ENCODE data around the gene ACAP1. TPM values are rescaled to one million over a fixed set of nuclear protein-coding genes. Genes with fewer than 3 reads are reported as not detected.

ACAP1 gene
- total and polyA plus RNA-seq, 9 of the 15 experiments (the other 6 are each of a cell fraction or from before 2014, with no cell fraction given) = 0.15 to 8.5 (median 2.4) TPM

DNA sequence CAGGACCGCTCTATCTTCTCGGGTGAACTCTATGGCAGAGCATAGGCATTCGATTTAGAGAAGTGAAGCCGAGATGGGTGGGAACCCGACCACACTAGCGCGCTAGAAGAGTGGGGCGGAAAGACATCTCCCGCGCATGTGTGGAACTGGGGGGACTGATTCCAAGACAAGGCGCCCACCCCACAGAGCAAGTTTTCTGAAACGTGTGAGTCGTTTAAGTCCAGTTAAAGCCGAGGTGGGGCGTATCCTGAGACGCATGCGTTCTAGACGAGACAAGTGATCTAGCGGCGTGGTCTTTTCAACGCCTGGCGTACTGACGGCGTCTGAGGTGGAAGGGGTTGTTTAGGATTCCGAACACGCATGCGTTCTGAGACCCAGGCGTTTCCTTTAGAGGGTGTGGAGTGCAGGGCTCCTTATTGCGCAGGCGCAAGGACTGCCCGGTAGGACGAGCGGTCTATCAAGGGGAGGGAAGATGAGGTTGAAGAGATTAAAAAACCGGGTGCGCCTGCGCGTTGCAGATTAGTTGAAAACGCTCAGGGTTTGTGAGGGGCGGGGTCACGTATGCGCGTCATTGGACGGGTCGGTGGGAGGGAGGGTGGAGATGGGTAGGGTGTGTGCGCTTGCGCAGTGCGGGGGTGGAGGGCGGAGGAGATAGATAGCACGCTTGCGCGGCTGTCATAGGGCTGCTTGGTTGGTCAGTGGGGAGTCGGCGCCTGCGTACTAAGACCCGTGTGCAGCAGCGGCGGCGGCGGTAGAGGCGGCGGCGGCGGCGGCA is 29.2 kb upstream of the ACAP1 start, which contains the start of gene EIF5A (continued):
- TF ChIP-seq HLTF (IDR thresholded peaks at IDR 0.05) (no peak), USF2 (CRISPR knock-in tag; IDR thresholded peaks at IDR 0.05) (no peak), MLX (CRISPR knock-in tag; conservative IDR thresholded peaks at IDR 0.05) (no peak), PKNOX1 (IDR thresholded peaks at IDR 0.05) (peak; percentile 88), BACH1 (tag; IDR thresholded peaks at IDR 0.05) (no peak), ATF2 (CRISPR knock-in tag; IDR thresholded peaks at IDR 0.05) (no peak), NFIC (IDR thresholded peaks at IDR 0.05) (no peak), HIVEP1 (CRISPR knock-in tag; IDR thresholded peaks at IDR 0.05) (no peak), POLR2AphosphoS5 (IDR thresholded peaks at IDR 0.05; ENCODE audit: control insufficient read depth, insufficient read depth, low read depth, low read length) (peak; percentile 38; the same call in 1 of the 2 replicates), ZNF12 (CRISPR knock-in tag; IDR thresholded peaks at IDR 0.05) (no peak), JUNB (CRISPR knock-in tag; conservative IDR thresholded peaks at IDR 0.05) (no peak), EP300 (IDR thresholded peaks at IDR 0.05; ENCODE audit: low read length) (no peak), MIER1 (IDR thresholded peaks at IDR 0.05; ENCODE audit: low read depth) (no peak), HNRNPL (IDR thresholded peaks at IDR 0.05; ENCODE audit: low read depth, low read length) (no peak), ZFP30 (CRISPR knock-in tag; IDR thresholded peaks at IDR 0.05; ENCODE audit: borderline replicate concordance) (no peak), GABPB2 (CRISPR knock-in tag; conservative IDR thresholded peaks at IDR 0.05) (no peak), RNF2 (IDR thresholded peaks at IDR 0.05) (no peak), ARID2 (IDR thresholded peaks at IDR 0.05) (no peak), ZNF444 (CRISPR knock-in tag; IDR thresholded peaks at IDR 0.05) (no peak)
- TF ChIP-seq, protein P1, sequence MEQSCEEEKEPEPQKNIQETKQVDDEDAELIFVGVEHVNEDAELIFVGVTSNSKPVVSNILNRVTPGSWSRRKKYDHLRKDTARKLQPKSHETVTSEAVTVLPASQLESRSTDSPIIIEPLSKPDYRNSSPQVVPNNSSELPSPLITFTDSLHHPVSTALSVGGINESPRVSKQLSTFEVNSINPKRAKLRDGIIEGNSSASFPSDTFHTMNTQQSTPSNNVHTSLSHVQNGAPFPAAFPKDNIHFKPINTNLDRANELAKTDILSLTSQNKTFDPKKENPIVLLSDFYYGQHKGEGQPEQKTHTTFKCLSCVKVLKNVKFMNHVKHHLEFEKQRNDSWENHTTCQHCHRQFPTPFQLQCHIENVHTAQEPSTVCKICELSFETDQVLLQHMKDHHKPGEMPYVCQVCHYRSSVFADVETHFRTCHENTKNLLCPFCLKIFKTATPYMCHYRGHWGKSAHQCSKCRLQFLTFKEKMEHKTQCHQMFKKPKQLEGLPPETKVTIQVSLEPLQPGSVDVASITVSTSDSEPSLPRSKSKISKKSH (CRISPR knock-in tag; IDR thresholded peaks at IDR 0.05) = no peak
- TF ChIP-seq, protein P2, sequence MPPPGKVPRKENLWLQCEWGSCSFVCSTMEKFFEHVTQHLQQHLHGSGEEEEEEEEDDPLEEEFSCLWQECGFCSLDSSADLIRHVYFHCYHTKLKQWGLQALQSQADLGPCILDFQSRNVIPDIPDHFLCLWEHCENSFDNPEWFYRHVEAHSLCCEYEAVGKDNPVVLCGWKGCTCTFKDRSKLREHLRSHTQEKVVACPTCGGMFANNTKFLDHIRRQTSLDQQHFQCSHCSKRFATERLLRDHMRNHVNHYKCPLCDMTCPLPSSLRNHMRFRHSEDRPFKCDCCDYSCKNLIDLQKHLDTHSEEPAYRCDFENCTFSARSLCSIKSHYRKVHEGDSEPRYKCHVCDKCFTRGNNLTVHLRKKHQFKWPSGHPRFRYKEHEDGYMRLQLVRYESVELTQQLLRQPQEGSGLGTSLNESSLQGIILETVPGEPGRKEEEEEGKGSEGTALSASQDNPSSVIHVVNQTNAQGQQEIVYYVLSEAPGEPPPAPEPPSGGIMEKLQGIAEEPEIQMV (tag; conservative IDR thresholded peaks at IDR 0.05; ENCODE audit: low read depth) = no peak

Measured in K562 (cell line).